Loucy (cell line): ENCODE data around the gene SH3GL1.

Experiments used
- H2AFZ ChIP-seq: fragments of 200-600 bp; sonication (generic); 2 replicates; pipeline ENCODE4 v1.6.0; 2016; ENCODE audit warnings: antibody characterized with exemption, mild to moderate bottlenecking, low read length, moderate library complexity
- H3F3A ChIP-seq: fragments of 200-600 bp; 2 replicates; pipeline ENCODE4 v1.6.0; 2016; ENCODE audit warnings: antibody characterized with exemption, low read depth, mild to moderate bottlenecking
- H3K27me3 ChIP-seq: fragments of 200-600 bp; sonication (generic); 2 replicates; pipeline ENCODE4 v1.6.1; 2014; ENCODE audit warnings: low read length, mild to moderate bottlenecking; ENCODE audit not compliant: insufficient read depth, poor library complexity, severe bottlenecking
- H3K36me3 ChIP-seq: fragments of 200-600 bp; sonication (generic); 2 replicates; pipeline ENCODE4 v1.6.1; 2016; ENCODE audit warnings: low read length; ENCODE audit not compliant: insufficient read depth
- H3K4me1 ChIP-seq: fragments of 200-600 bp; sonication (generic); 2 replicates; pipeline ENCODE4 v1.5.1; 2014; ENCODE audit warnings: low read length, mild to moderate bottlenecking; ENCODE audit not compliant: insufficient read depth, poor library complexity, severe bottlenecking
- H3K4me2 ChIP-seq: fragments of 200-600 bp; sonication (generic); 2 replicates; pipeline ENCODE4 v1.6.0; 2014; ENCODE audit warnings: antibody characterized with exemption, low read length, low read depth, mild to moderate bottlenecking; ENCODE audit not compliant: poor library complexity, severe bottlenecking
- H3K4me3 ChIP-seq: fragments of 200-600 bp; sonication (generic); 2 replicates; pipeline ENCODE4 v1.5.1; 2014; ENCODE audit warnings: low read length, mild to moderate bottlenecking, mixed read lengths; ENCODE audit not compliant: poor library complexity, severe bottlenecking
- H3K79me2 ChIP-seq: fragments of 200-600 bp; sonication (generic); 2 replicates; pipeline ENCODE4 v1.6.1; 2014; ENCODE audit warnings: low read length; ENCODE audit not compliant: insufficient read depth
- H3K9ac ChIP-seq: fragments of 200-600 bp; sonication (generic); 2 replicates; pipeline ENCODE4 v1.6.0; 2014; ENCODE audit warnings: mild to moderate bottlenecking, low read depth, low read length, moderate library complexity; ENCODE audit not compliant: poor library complexity, severe bottlenecking
- H3K9me2 ChIP-seq: fragments of 200-600 bp; sonication (generic); replicated peaks from 2 replicates; pipeline ENCODE4 v1.6.1; 2016; ENCODE audit warnings: low read depth, low read length, mixed read lengths
- H3K9me3 ChIP-seq: fragments of 200-600 bp; sonication (generic); 2 replicates; pipeline ENCODE4 v1.6.1; 2014; ENCODE audit warnings: mild to moderate bottlenecking, antibody characterized with exemption, low read length, low read depth; ENCODE audit not compliant: insufficient read depth
- H4K20me1 ChIP-seq: fragments of 200-600 bp; sonication (generic); 2 replicates; pipeline ENCODE4 v1.6.0; 2014; ENCODE audit warnings: antibody characterized with exemption, low read length, mild to moderate bottlenecking; ENCODE audit not compliant: insufficient read depth, poor library complexity, severe bottlenecking
- EZH2phosphoT487 ChIP-seq: fragments of 200-600 bp; IDR thresholded peaks from 2 replicates; pipeline ENCODE4 v1.6.1; 2018; ENCODE audit warnings: antibody characterized with exemption, mild to moderate bottlenecking, moderate library complexity, borderline replicate concordance
- TF ChIP-seq, protein P1 (sequence below): fragments of 200-600 bp; sonication (generic); conservative IDR thresholded peaks from 2 replicates; pipeline ENCODE4 v1.5.1; 2014; ENCODE audit warnings: mild to moderate bottlenecking, antibody characterized with exemption, low read length

The SH3GL1 gene

DNA sequence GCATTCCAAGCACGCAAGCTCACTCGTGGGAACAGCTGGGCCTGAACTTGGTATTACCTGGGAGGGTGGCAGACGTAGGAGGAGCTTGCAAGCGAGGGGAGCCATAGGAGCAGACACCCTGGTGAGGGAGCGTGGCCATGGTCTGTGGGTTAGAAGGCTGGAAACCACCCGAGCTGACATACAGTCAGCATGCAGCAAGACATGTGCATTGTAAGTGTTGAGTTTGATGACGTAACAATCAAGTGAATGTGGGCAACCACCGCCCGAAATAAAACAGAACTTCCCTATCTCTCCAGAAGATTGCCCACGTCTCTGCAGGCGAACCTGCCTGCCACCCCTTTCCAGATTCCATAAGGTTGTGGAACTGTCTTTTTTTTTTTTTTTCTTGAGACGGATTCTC is 30.4 kb upstream of the SH3GL1 start:
- no peak overlapping the region for H3K4me2 ChIP-seq
- H3K79me2 ChIP-seq = no peaks in the 10 kb centered on the region
- peaks cover 74% of the 10 kb centered on the region; the same call in 1 of the 2 replicates for H3K36me3 ChIP-seq
- no peaks in the 10 kb centered on the region for H3K9me2 ChIP-seq
- no peaks in the 10 kb centered on the region for H3K9me3 ChIP-seq
- H3K4me3 ChIP-seq = no peak overlapping the region
- H3K9ac ChIP-seq = no peak overlapping the region
- no peaks in the 10 kb centered on the region for H4K20me1 ChIP-seq
- no peaks in the 10 kb centered on the region for H3K27me3 ChIP-seq
- no peaks in the 10 kb centered on the region for H3K4me1 ChIP-seq
- TF ChIP-seq EZH2phosphoT487 = no peak
- TF ChIP-seq, protein P1, sequence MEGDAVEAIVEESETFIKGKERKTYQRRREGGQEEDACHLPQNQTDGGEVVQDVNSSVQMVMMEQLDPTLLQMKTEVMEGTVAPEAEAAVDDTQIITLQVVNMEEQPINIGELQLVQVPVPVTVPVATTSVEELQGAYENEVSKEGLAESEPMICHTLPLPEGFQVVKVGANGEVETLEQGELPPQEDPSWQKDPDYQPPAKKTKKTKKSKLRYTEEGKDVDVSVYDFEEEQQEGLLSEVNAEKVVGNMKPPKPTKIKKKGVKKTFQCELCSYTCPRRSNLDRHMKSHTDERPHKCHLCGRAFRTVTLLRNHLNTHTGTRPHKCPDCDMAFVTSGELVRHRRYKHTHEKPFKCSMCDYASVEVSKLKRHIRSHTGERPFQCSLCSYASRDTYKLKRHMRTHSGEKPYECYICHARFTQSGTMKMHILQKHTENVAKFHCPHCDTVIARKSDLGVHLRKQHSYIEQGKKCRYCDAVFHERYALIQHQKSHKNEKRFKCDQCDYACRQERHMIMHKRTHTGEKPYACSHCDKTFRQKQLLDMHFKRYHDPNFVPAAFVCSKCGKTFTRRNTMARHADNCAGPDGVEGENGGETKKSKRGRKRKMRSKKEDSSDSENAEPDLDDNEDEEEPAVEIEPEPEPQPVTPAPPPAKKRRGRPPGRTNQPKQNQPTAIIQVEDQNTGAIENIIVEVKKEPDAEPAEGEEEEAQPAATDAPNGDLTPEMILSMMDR = no peak
- H3F3A ChIP-seq = no peaks in the 10 kb centered on the region
- no peak overlapping the region for H2AFZ ChIP-seq

DNA sequence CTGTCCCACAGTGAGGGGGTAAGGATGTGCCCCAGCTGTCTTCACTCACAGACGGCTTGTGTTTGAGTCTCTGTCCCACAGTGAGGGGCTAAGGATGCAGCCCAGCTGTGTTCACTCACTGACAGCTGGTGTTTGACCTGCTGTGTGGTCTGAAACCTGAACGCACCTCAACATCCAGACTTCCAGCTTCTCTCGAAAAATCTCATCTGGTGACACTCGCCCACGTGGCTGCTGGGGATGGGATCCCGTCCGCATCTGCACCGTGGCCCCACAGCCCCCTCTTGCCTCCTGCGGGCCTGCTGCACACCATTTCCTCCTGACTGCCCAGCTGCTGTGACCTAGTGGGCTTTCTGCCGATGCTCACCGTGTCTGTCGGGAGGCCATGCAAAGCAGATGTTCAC is 29.4 kb upstream of the SH3GL1 start:
- Histone ChIP-seq H4K20me1 (no peaks in the 10 kb centered on the region), H3K9ac (no peak overlapping the region), H3F3A (no peaks in the 10 kb centered on the region), H3K4me3 (no peak overlapping the region), H3K79me2 (no peaks in the 10 kb centered on the region), H3K27me3 (no peaks in the 10 kb centered on the region), H3K36me3 (peaks cover 72% of the 10 kb centered on the region; the same call in 1 of the 2 replicates), H3K9me2 (no peaks in the 10 kb centered on the region), H3K4me1 (no peaks in the 10 kb centered on the region), H3K9me3 (no peaks in the 10 kb centered on the region), H2AFZ (no peak overlapping the region), H3K4me2 (no peak overlapping the region)
- TF ChIP-seq, protein P1 = no peak
- TF ChIP-seq EZH2phosphoT487 = no peak

DNA sequence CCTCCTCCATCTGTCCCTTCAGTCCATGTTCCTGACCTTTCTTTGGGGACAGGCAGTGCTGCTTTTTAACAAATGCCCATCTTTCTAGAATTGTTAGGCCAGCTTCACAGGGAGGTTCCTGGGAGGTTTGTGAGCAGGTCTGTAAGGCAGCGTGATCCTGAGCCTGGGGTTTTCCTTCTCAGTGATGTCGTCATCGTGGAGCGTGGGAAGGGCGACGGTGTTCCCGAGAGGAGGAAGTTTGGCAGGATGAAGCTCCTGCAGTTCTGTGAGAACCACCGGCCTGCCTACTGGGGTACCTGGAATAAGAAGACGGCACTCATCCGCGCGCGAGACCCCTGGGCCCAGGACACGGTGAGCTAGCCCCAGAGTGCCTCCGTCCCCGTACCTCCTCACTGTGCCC is 28.9 kb upstream of the SH3GL1 start:
- H3K9me2 ChIP-seq = no peaks in the 10 kb centered on the region
- H3K9ac ChIP-seq = no peak overlapping the region
- H3K27me3 ChIP-seq = no peaks in the 10 kb centered on the region
- no peak overlapping the region for H3K4me2 ChIP-seq
- H2AFZ ChIP-seq = no peak overlapping the region
- peaks cover 69% of the 10 kb centered on the region; the same call in 1 of the 2 replicates for H3K36me3 ChIP-seq
- H3K79me2 ChIP-seq = no peaks in the 10 kb centered on the region
- no peaks in the 10 kb centered on the region for H3F3A ChIP-seq
- TF ChIP-seq EZH2phosphoT487 = no peak
- TF ChIP-seq, protein P1 = no peak
- H3K4me3 ChIP-seq = no peak overlapping the region
- no peaks in the 10 kb centered on the region for H3K4me1 ChIP-seq
- H3K9me3 ChIP-seq = no peaks in the 10 kb centered on the region
- H4K20me1 ChIP-seq = no peaks in the 10 kb centered on the region
